Measurements from ENCODE around the gene SMTN. TPM values are rescaled to one million over a fixed set of nuclear protein-coding genes. Genes with fewer than 3 reads are reported as not detected.

SMTN gene
- total and polyA plus RNA-seq, 3 experiments from 2014 or later, result 0.98 to 14.7 (median 13.2) TPM

- Histone ChIP-seq H3K4me1 (ENCODE audit: insufficient read depth, low read length) (no peaks in the 10 kb centered on the region), H3K36me3 (ENCODE audit: insufficient read depth, low read length) (no peaks in the 10 kb centered on the region), H3K4me3 (ENCODE audit: low read length) (no peak overlapping the region), H3K9me3 (ENCODE audit: low read length) (no peaks in the 10 kb centered on the region), H3K27ac (ENCODE audit: low read depth, low read length) (no peak overlapping the region), H3K27me3 (ENCODE audit: insufficient read depth, low read length, poor library complexity, severe bottlenecking) (no peaks in the 10 kb centered on the region)
- H3K4me3 Mint-ChIP-seq, result no peak overlapping the region
- no peak overlapping the region for H3K27ac Mint-ChIP-seq
- H3K27me3 Mint-ChIP-seq, result peaks cover 4 to 13% of the 10 kb centered on the region in 2 donors
- ChIA-PET POLR2A (no interaction called here), CTCF (no interaction called here)
- DNase-seq, result no peak
- no peaks in the 10 kb centered on the region for H3K36me3 Mint-ChIP-seq
- no peaks in the 10 kb centered on the region for H3K4me1 Mint-ChIP-seq
- H3K9me3 Mint-ChIP-seq, result no peaks in the 10 kb centered on the region
Observed at GRCh38 chr22:31126869-31127175, 45.7 kb downstream of the SMTN start.

DNA sequence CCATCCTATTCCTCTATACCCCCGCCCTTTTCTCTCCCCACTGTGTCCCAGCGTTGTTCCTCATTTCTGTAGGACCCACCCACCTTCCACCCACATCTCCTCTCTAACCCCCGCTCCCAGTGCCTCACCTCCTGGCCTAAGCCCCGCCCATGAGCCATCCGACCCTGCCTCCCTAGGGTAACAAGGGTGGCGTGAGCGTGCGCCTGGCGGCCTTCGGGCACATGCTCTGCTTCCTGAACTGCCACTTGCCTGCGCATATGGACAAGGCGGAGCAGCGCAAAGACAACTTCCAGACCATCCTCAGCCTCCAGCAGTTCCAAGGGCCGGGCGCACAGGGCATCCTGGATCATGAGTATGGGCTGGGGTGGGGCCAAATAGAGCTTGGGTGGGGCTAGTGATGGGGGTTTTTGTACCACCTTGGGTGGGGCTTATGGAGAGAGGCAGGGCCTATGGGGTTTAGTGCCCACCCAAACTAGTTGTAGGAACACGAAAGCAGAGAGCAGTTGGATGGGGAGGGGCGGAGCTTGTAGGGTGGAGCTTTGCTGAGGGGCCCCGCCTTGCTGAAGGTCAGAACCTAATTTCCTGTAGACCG is 46.2 kb downstream of the SMTN start:
- Mint-ChIP-seq H3K9me3 (no peaks in the 10 kb centered on the region), H3K4me1 (no peaks in the 10 kb centered on the region), H3K27me3 (peaks cover 4 to 13% of the 10 kb centered on the region in 2 donors), H3K36me3 (no peaks in the 10 kb centered on the region), H3K27ac (no peak overlapping the region), H3K4me3 (no peak overlapping the region)
- DNase-seq, result no peak
- no peak overlapping the region for H3K27ac ChIP-seq (ENCODE audit: low read depth, low read length)
- H3K9me3 ChIP-seq (ENCODE audit: low read length), result no peaks in the 10 kb centered on the region
- no peaks in the 10 kb centered on the region for H3K27me3 ChIP-seq (ENCODE audit: insufficient read depth, low read length, poor library complexity, severe bottlenecking)
- H3K4me1 ChIP-seq (ENCODE audit: insufficient read depth, low read length), result no peaks in the 10 kb centered on the region
- no peak overlapping the region for H3K4me3 ChIP-seq (ENCODE audit: low read length)
- no peaks in the 10 kb centered on the region for H3K36me3 ChIP-seq (ENCODE audit: insufficient read depth, low read length)
- CTCF ChIA-PET, result no interaction called here
- POLR2A ChIA-PET, result no interaction called here

DNA sequence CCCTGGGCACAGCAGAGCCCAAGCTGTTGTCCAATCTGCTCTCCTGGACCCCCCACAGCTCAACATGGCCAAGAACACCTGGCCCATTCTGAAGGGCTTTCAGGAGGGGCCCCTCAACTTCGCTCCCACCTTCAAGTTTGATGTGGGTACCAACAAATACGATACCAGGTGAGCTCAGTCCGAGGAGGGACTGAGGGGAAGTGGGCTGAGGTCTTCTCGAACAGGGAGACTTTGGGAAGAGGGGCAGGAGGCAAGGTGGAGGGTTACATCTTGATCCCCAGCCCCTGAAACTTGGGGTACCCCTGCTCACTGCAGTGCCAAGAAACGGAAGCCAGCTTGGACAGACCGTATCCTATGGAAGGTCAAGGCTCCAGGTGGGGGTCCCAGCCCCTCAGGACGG is 47.0 kb downstream of the SMTN start:
- CTCF ChIA-PET, result no interaction called here
- H3K27ac Mint-ChIP-seq, result no peak overlapping the region
- H3K9me3 Mint-ChIP-seq, result no peaks in the 10 kb centered on the region
- H3K27me3 Mint-ChIP-seq, result peaks cover 4 to 13% of the 10 kb centered on the region in 2 donors
- Histone ChIP-seq H3K4me1 (ENCODE audit: insufficient read depth, low read length) (no peaks in the 10 kb centered on the region), H3K9me3 (ENCODE audit: low read length) (no peaks in the 10 kb centered on the region), H3K27me3 (ENCODE audit: insufficient read depth, low read length, poor library complexity, severe bottlenecking) (no peaks in the 10 kb centered on the region), H3K36me3 (ENCODE audit: insufficient read depth, low read length) (no peaks in the 10 kb centered on the region), H3K27ac (ENCODE audit: low read depth, low read length) (no peak overlapping the region), H3K4me3 (ENCODE audit: low read length) (no peak overlapping the region)
- no peaks in the 10 kb centered on the region for H3K4me1 Mint-ChIP-seq
- no peaks in the 10 kb centered on the region for H3K36me3 Mint-ChIP-seq
- H3K4me3 Mint-ChIP-seq, result no peak overlapping the region
- POLR2A ChIA-PET, result no interaction called here
- no peak for DNase-seq

- Mint-ChIP-seq H3K4me3 (no peak overlapping the region), H3K4me1 (no peaks in the 10 kb centered on the region), H3K27ac (peak overlapping the region in 1 of 8 donors; percentile 32), H3K27me3 (peaks cover 4 to 13% of the 10 kb centered on the region in 2 donors), H3K9me3 (no peaks in the 10 kb centered on the region), H3K36me3 (no peaks in the 10 kb centered on the region)
- Histone ChIP-seq H3K9me3 (ENCODE audit: low read length) (no peaks in the 10 kb centered on the region), H3K4me1 (ENCODE audit: insufficient read depth, low read length) (no peaks in the 10 kb centered on the region), H3K36me3 (ENCODE audit: insufficient read depth, low read length) (no peaks in the 10 kb centered on the region), H3K4me3 (ENCODE audit: low read length) (no peak overlapping the region), H3K27ac (ENCODE audit: low read depth, low read length) (no peak overlapping the region), H3K27me3 (ENCODE audit: insufficient read depth, low read length, poor library complexity, severe bottlenecking) (no peaks in the 10 kb centered on the region)
- ChIA-PET CTCF (no interaction called here), POLR2A (no interaction called here)
- no peak for DNase-seq
Observed at GRCh38 chr22:31130873-31131272, 49.8 kb downstream of the SMTN start.

DNA sequence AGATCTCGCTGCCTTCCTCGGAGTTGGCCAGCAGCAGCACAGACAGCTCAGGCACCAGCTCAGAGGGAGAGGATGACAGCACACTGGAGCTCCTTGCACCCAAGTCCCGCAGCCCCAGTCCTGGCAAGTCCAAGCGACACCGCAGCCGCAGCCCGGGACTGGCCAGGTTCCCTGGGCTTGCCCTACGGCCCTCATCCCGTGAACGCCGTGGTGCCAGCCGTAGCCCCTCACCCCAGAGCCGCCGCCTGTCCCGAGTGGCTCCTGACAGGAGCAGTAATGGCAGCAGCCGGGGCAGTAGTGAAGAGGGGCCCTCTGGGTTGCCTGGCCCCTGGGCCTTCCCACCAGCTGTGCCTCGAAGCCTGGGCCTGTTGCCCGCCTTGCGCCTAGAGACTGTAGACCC is 52.8 kb downstream of the SMTN start:
- Mint-ChIP-seq H3K4me1 (no peaks in the 10 kb centered on the region), H3K36me3 (no peaks in the 10 kb centered on the region), H3K9me3 (no peaks in the 10 kb centered on the region), H3K27ac (no peak overlapping the region), H3K27me3 (peaks cover 2 to 4% of the 10 kb centered on the region in 2 donors), H3K4me3 (no peak overlapping the region)
- POLR2A ChIA-PET, result no interaction called here
- Histone ChIP-seq H3K4me1 (ENCODE audit: insufficient read depth, low read length) (no peaks in the 10 kb centered on the region), H3K9me3 (ENCODE audit: low read length) (no peaks in the 10 kb centered on the region), H3K36me3 (ENCODE audit: insufficient read depth, low read length) (no peaks in the 10 kb centered on the region), H3K27ac (ENCODE audit: low read depth, low read length) (no peak overlapping the region), H3K27me3 (ENCODE audit: insufficient read depth, low read length, poor library complexity, severe bottlenecking) (no peaks in the 10 kb centered on the region), H3K4me3 (ENCODE audit: low read length) (no peak overlapping the region)
- CTCF ChIA-PET, result no interaction called here
- DNase-seq, result no peak

GRCh38 chr22:31134688-31135087 is 53.6 kb downstream of the SMTN start:
- H3K4me3 Mint-ChIP-seq, result no peak overlapping the region
- no peak overlapping the region for H3K4me3 ChIP-seq (ENCODE audit: low read length)
- peaks cover 4 to 7% of the 10 kb centered on the region in 2 donors for H3K27me3 Mint-ChIP-seq
- CTCF ChIA-PET, result no interaction called here
- no peaks in the 10 kb centered on the region for H3K36me3 Mint-ChIP-seq
- no peaks in the 10 kb centered on the region for H3K36me3 ChIP-seq (ENCODE audit: insufficient read depth, low read length)
- H3K9me3 Mint-ChIP-seq, result no peaks in the 10 kb centered on the region
- no peaks in the 10 kb centered on the region for H3K4me1 ChIP-seq (ENCODE audit: insufficient read depth, low read length)
- H3K4me1 Mint-ChIP-seq, result no peaks in the 10 kb centered on the region
- H3K27me3 ChIP-seq (ENCODE audit: insufficient read depth, low read length, poor library complexity, severe bottlenecking), result no peaks in the 10 kb centered on the region
- H3K27ac ChIP-seq (ENCODE audit: low read depth, low read length), result no peak overlapping the region
- no peaks in the 10 kb centered on the region for H3K9me3 ChIP-seq (ENCODE audit: low read length)
- no peak for DNase-seq
- POLR2A ChIA-PET, result no interaction called here
- H3K27ac Mint-ChIP-seq, result no peak overlapping the region

- POLR2A ChIA-PET, result interaction anchor here (0.6 kb wide), 1 partner anchor 1080 kb away, joined by 4 read pairs; no protein-coding TSS in a partner anchor
- H3K27me3 Mint-ChIP-seq, result peaks cover 8% of the 10 kb centered on the region in 2 donors
- no peaks in the 10 kb centered on the region for H3K4me1 ChIP-seq (ENCODE audit: insufficient read depth, low read length)
- no peaks in the 10 kb centered on the region for H3K9me3 Mint-ChIP-seq
- CTCF ChIA-PET, result no interaction called here
- no peaks in the 10 kb centered on the region for H3K9me3 ChIP-seq (ENCODE audit: low read length)
- no peaks in the 10 kb centered on the region for H3K4me1 Mint-ChIP-seq
- H3K4me3 Mint-ChIP-seq, result no peak overlapping the region
- no peak for DNase-seq
- no peak overlapping the region for H3K27ac ChIP-seq (ENCODE audit: low read depth, low read length)
- no peaks in the 10 kb centered on the region for H3K27me3 ChIP-seq (ENCODE audit: insufficient read depth, low read length, poor library complexity, severe bottlenecking)
- no peak overlapping the region for H3K4me3 ChIP-seq (ENCODE audit: low read length)
- H3K27ac Mint-ChIP-seq, result no peak overlapping the region
- H3K36me3 Mint-ChIP-seq, result no peaks in the 10 kb centered on the region
- no peaks in the 10 kb centered on the region for H3K36me3 ChIP-seq (ENCODE audit: insufficient read depth, low read length)
Observed at GRCh38 chr22:31135706-31136105, 54.6 kb downstream of the SMTN start.

DNA sequence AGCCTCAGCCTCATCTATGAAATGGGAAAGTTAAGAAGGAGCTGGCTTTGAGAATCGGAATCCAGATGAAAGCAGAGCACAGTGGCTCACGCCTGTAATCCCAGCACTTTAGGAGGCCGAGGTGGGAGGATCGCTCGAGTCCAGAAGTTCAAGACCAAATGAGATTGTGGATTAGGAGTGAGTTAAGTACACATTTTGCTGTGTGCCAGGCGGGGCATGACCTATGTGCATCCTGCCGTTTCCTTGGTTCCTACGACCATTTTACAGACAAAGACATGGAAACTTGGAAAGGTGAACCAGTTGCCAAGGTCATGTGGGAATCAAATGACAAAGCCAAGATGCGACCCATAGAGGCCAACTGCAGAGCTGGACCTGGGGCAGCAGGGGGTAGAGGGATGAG is 55.0 kb downstream of the SMTN start:
- H3K27me3 ChIP-seq (ENCODE audit: insufficient read depth, low read length, poor library complexity, severe bottlenecking), result no peaks in the 10 kb centered on the region
- H3K9me3 Mint-ChIP-seq, result no peaks in the 10 kb centered on the region
- POLR2A ChIA-PET, result interaction anchor here (0.6 kb wide), 1 partner anchor 1080 kb away, joined by 4 read pairs; no protein-coding TSS in a partner anchor
- CTCF ChIA-PET, result no interaction called here
- no peaks in the 10 kb centered on the region for H3K36me3 Mint-ChIP-seq
- no peak overlapping the region for H3K4me3 Mint-ChIP-seq
- H3K4me1 ChIP-seq (ENCODE audit: insufficient read depth, low read length), result no peaks in the 10 kb centered on the region
- no peak for DNase-seq
- no peaks in the 10 kb centered on the region for H3K4me1 Mint-ChIP-seq
- H3K9me3 ChIP-seq (ENCODE audit: low read length), result no peaks in the 10 kb centered on the region
- H3K4me3 ChIP-seq (ENCODE audit: low read length), result no peak overlapping the region
- H3K27ac Mint-ChIP-seq, result no peak overlapping the region
- H3K36me3 ChIP-seq (ENCODE audit: insufficient read depth, low read length), result no peaks in the 10 kb centered on the region
- H3K27me3 Mint-ChIP-seq, result peaks cover 8 to 9% of the 10 kb centered on the region in 2 donors
- H3K27ac ChIP-seq (ENCODE audit: low read depth, low read length), result no peak overlapping the region

GRCh38 chr22:31136711-31137110 is 55.6 kb downstream of the SMTN start:
- POLR2A ChIA-PET, result no interaction called here
- CTCF ChIA-PET, result no interaction called here
- DNase-seq, result no peak
- Mint-ChIP-seq H3K4me3 (no peak overlapping the region), H3K27me3 (peaks cover 8 to 9% of the 10 kb centered on the region in 2 donors), H3K4me1 (no peaks in the 10 kb centered on the region), H3K9me3 (no peaks in the 10 kb centered on the region), H3K27ac (no peak overlapping the region), H3K36me3 (no peaks in the 10 kb centered on the region)
- Histone ChIP-seq H3K27ac (ENCODE audit: low read depth, low read length) (no peak overlapping the region), H3K4me3 (ENCODE audit: low read length) (no peak overlapping the region), H3K27me3 (ENCODE audit: insufficient read depth, low read length, poor library complexity, severe bottlenecking) (no peaks in the 10 kb centered on the region), H3K36me3 (ENCODE audit: insufficient read depth, low read length) (no peaks in the 10 kb centered on the region), H3K4me1 (ENCODE audit: insufficient read depth, low read length) (no peaks in the 10 kb centered on the region), H3K9me3 (ENCODE audit: low read length) (no peaks in the 10 kb centered on the region)

Measured in CD8-positive, alpha-beta memory T cell (primary cell).